GM23338 (cell line): Measurements from ENCODE around the gene PARVA.

ENCODE experiments used
- CTCF ChIP-seq, 2 experiments: fragments of 200-600 bp in 1 of 2; sonication (generic) in 1 of 2; conservative IDR thresholded peaks; 2 replicates each; pipeline versions ENCODE4 v1.5.1 to v1.6.1; 2016 to 2017; ENCODE audit warnings: antibody characterized with exemption in 2 of 2, low read depth in 2 of 2, mild to moderate bottlenecking in 2 of 2, moderate library complexity in 1 of 2
- EZH2 ChIP-seq: fragments of 200-600 bp; sonication (generic); IDR thresholded peaks from one replicate; pipeline ENCODE4 v1.8.0; 2017; ENCODE audit warnings: antibody characterized with exemption, mild to moderate bottlenecking, low read depth; ENCODE audit not compliant: unreplicated experiment
- EZH2phosphoT487 ChIP-seq: fragments of 200-600 bp; sonication (generic); IDR thresholded peaks from one replicate; pipeline ENCODE4 v1.8.1; 2018; ENCODE audit warnings: antibody characterized with exemption; ENCODE audit not compliant: unreplicated experiment
- POLR2AphosphoS5 ChIP-seq: IDR thresholded peaks from 2 replicates; pipeline ENCODE4 v1.6.1; 2016; ENCODE audit warnings: antibody characterized with exemption, low read depth
- TF ChIP-seq, protein P1 (sequence below): IDR thresholded peaks from one replicate; pipeline ENCODE4 v1.6.1; 2018; ENCODE audit warnings: antibody characterized with exemption; ENCODE audit not compliant: unreplicated experiment

GRCh38 chr11:12536566-12536965, 159.2 kb downstream of the PARVA start:
- no peak for TF ChIP-seq CTCF (conservative IDR thresholded peaks at IDR 0.05; ENCODE audit: low read depth in 2 of 2)
- TF ChIP-seq EZH2phosphoT487, result no peak
- TF ChIP-seq, protein P1, sequence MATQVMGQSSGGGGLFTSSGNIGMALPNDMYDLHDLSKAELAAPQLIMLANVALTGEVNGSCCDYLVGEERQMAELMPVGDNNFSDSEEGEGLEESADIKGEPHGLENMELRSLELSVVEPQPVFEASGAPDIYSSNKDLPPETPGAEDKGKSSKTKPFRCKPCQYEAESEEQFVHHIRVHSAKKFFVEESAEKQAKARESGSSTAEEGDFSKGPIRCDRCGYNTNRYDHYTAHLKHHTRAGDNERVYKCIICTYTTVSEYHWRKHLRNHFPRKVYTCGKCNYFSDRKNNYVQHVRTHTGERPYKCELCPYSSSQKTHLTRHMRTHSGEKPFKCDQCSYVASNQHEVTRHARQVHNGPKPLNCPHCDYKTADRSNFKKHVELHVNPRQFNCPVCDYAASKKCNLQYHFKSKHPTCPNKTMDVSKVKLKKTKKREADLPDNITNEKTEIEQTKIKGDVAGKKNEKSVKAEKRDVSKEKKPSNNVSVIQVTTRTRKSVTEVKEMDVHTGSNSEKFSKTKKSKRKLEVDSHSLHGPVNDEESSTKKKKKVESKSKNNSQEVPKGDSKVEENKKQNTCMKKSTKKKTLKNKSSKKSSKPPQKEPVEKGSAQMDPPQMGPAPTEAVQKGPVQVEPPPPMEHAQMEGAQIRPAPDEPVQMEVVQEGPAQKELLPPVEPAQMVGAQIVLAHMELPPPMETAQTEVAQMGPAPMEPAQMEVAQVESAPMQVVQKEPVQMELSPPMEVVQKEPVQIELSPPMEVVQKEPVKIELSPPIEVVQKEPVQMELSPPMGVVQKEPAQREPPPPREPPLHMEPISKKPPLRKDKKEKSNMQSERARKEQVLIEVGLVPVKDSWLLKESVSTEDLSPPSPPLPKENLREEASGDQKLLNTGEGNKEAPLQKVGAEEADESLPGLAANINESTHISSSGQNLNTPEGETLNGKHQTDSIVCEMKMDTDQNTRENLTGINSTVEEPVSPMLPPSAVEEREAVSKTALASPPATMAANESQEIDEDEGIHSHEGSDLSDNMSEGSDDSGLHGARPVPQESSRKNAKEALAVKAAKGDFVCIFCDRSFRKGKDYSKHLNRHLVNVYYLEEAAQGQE, result no peak
- no peak for TF ChIP-seq EZH2
- TF ChIP-seq POLR2AphosphoS5, result no peak
